ENCODE data around the gene FGF21.

- TF ChIP-seq POLR2A (IDR thresholded peaks at IDR 0.05; ENCODE audit: low read depth, low read length), result no peak
- TF ChIP-seq TAF1 (IDR thresholded peaks at IDR 0.05; ENCODE audit: borderline replicate concordance, low read depth, low read length), result no peak
These were observed 42.1 kb upstream of the FGF21 start for GRCh38 chr19:48713041-48713863.

Measured in GM12892 (cell line).